Measurements from ENCODE around the gene DDX5.
A peak's percentile ranks its signal among the peaks of the same experiment; 100 is the strongest.
"Not testable (repeated sequence)": the region's sequence is repeated elsewhere in the genome, so short reads cannot be mapped to it uniquely, and the experiment has no call there.

The DDX5 gene

DNA sequence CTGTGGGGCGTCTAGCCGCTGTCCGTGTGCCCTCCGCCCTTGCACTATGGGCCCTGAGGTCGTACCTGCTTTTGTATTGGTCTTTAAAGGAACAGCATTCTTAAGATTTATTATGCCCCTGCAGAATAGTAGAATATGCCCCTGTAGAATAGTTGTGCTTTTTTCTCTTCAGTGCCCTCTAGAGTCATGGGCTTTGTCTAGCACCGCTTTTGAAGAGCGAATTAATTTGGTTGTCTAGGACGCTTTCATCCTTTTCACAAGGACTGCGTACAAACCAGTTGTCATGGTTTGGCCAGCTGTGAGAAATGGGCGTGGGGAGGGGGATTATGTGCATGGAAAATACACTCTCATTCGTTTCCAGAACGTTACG is 1.3 kb upstream of the DDX5 start:
- DNase-seq (ENCODE audit: low spot score): peak; percentile 64

DNA sequence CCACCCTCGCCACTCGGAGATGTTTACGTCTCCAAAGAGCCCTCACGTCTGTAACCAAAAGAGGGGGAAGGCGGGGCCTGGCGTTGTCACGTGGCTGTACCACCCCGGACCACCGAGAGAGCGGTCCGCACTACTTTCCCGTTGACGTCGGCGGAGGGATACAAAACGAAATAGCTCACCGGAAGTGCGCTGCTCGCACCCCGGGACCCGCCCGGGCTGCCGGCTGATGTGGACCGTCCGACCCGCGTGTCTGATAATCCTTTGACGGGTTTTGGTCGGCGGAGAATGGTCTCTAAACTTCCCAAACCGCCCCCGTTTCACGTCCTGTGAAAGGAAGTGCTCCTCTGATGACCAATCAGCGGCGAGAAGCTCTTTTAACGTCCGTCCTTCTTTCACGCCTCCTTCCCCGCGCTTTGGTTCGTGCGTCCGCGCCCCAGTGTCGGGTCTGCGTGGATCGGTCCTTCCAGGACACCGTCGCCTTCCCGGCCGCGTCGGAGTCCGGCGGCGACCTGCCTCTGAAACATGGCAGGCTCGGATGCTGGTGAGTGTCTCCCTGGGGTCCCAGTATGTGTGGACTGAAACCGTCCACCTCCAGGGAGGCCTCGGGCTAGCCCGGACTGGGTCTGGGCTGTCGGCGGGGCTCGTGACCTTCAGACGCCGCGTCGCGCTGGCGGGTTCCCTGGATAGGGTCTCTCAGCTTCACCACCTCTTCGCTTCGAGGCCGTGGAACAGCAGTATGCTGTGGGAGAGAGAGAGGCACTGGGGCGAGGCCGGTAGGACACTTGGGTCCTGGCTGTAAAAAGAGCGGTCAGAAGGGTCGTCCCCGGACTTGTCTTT is 705 bp upstream of the DDX5 start, which contains the start of gene CEP95:
CEP95 (plus strand) TSS at position 402 of the 837 bp plus-strand sequence; CDS start at position 523, 121 bp downstream.
- peak; percentile 85 for DNase-seq (ENCODE audit: low spot score)

DNA sequence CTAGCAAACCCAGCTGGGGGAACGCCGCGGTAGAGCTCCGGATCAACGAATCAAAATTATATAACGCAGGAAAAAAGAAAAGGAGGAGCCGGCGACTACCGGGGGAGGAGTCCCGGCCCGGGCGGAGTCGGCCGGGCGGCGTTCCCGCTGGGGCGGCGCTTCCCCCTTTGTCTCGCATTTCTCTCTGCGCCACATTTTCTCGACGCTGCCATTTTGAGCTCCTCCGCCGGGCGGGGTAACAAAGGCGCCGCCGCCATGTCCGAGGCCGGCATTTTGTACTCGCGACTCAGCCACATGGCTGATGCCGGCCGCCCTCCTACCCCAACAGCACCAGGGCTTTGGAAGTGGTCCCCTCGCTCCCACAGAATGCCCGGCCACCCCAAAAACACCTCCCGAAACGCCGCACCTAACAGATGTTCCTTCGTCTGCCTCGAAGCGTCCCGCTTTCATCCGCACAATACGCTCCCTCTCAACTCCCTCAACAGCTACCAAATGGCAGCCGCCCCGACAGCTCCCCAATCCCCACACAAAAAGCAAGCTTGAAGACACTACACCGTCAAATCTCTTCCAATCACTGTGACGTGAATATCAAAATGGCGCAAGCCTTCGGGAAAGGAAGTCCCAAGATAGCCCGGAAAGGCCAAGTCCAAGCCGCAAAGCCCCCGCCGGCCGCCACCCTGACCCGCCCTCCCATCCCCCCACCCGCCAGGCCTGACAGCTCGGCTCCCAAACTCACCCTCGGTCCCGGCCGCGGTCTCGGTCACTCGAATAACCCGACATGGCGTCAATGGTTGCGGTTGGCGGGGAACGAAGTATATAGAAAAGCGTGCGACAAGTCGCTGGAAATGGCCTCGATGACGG is 519 bp downstream of the DDX5 start:
- DNase-seq (ENCODE audit: low spot score): peak; percentile 90

DNA sequence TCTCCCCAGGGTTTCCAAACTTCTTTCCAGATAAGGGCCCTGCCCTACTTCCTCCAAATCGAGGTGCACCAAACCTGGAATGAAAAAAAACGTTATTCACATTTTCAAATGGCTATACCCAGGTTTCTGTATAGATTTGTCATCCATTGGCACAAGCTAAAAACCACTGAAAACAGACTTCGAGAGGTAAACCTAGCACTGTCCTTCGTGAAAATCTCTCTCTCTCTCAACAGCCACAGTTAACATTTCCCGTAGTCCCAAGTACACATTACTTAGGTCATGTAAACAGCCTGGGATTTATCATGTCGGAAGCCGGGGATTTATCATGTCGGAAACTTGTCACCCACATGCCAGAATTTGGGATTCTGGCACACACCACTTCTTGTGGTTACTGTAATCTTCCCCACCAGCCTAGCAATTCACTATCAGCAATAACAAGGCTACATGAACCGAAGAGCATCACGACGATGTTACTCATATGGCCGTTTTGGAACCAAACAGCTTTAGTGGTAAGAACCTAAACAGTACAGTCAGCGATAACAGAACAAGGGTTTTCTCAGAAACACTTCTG is 1.2 kb downstream of the DDX5 start:
- peak; percentile 7 for DNase-seq (ENCODE audit: low spot score)

DNA sequence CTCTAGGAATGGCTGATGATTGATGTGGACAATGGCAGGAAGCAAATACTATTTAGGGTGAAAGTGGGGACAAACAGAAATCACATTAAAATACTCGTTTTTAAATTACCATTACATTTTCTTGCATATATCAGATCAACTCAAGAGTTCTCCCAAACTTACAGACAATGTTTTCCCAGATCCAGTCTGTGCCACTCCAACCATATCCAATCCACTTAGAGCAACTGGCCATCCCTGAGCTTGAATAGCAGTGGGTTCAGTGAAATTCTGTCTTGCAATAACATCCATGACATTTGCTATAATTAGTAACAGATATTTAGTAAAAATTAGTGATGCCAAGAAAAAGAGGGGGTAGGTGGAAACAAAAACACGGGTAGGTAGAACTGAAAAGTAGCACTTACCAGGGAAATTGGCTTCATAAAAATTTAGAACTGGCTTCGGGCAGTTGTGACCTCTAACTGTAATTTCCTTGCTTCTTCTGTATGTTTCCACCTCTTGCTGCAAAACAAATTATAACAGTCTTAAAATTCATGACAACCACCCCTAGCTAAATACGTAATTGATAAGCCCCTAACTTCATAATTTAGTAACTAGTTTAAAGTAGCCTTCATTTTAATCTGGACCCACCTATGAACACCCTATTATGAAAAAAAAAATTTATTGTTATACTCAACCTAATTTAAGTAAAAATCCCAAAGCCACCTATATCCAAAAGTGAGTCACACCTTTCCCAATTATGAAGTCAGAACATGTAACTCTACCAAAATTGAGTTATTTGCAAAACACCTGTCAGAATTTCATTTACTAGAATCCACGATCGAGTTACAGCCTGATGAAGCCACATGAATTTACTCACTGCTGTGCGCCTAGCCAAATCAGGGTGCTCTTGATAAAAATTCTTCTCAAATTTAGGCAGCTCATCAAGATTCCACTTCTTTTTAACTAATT is 2.0 kb downstream of the DDX5 start:
- no peak for DNase-seq (ENCODE audit: low spot score)

DNA sequence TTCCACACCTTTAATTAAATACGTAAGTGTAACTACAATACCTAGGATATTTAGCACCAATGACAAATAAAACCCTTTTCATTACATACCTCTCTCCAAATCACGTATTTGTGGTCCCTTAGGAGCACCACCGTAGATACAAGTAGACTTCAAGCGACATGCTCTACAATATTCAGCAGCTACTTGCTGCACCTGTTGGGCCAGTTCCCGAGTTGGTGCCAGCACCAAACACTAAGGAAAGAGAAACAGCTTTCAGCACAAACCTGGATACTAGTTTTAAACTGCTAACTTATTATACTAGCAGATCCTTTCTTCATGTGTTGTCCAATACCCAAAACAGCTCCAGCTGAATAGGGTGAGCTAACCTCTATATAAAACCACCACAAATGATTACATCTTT is 2.7 kb downstream of the DDX5 start:
- no peak for DNase-seq (ENCODE audit: low spot score)

DNA sequence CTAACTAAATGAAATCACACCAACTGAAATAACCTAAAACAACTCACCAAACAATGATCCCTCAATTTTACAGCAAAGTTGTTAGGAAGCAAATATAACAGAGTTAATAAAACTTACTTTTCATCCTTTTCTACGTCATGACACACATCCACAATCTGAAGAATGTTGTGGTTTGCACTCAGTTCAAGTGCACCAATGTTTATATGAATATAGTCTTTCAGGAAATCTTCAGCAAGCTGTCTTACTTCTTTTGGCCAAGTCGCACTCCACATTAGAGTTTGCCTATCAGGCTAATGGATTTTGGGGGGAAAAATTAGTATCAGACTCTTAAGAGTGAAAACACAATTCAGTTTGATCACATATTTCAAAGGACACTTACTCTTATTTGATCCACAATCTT is 3.3 kb downstream of the DDX5 start:
- DNase-seq (ENCODE audit: low spot score): no peak

DNA sequence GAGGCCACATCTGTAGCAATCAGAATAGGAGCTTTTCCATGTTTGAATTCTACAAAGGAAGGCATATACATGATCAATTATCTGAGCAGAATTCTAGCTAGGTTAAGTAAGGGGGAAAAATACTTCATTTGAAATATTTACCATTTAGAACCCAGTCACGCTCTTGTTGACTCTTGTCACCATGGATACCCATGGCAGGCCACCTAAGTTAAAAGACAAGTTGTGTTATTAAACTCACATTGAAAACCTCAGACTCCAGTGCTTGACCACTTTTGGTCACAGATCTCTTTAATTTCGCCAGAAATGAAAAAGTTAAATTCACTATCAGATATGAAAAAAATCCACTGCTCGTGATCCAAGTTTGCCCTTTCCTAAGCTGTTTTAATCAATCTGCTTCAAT is 4.1 kb downstream of the DDX5 start:
- DNase-seq (ENCODE audit: low spot score): no peak

DNA sequence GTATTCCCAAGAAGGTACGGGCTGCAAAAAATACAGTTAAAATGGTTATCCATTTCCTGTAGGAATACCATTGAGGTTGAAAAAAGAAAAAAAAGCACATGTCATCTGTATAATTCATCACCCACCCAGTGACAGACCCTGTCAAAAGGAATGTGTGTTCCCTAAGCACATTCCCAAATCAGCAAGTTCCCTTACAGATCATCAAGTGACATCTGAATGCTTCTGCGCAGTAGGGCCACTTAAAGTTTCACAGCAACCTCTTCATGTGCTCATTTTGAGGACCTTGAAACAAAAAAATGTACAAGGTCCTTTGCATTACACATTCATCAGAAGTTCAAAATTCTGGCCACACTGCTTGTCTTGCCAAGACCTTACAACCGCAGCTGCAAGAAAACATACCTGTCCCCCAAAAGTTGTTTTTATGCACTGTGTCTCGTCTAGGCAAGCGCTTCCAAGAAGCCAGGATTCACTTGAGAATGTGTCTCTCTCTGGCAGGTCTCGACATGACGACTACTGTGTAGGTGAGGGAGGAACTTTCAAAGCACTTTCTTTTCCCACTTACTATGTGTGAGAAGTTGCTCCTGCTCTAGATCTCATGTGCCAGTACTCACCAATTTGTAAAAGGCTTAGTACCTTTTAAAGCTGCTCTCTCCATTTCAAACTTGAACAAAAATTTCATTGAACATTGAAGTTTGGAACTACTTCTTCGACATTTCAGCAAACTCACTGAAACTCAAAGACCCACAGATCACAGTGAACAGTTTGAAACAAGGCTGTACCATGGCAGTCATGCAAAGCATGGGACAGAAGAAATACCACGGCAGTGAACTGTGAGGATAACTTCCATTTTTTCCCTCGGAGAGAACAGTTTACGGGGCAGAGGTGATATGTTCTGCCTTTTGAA is 5.0 kb downstream of the DDX5 start:
- no peak for DNase-seq (ENCODE audit: low spot score)

DNA sequence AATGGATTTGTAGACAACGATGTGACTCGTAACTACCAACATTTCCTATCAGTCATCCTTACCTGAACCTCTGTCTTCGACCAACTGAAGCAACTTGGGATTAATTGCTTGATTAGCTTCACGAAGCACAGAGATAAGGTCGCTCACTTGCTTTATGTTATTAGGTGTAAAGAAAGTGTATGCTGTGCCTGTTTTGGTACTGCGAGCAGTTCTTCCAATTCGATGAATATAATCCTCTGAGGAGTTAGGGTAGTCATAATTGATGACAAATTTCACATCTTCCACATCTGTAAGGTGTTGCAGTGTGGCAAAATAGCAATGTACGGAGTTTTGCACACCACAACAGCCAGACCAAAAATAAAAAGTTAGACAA is 5.6 kb downstream of the DDX5 start:
- no peak for DNase-seq (ENCODE audit: low spot score)

DNA sequence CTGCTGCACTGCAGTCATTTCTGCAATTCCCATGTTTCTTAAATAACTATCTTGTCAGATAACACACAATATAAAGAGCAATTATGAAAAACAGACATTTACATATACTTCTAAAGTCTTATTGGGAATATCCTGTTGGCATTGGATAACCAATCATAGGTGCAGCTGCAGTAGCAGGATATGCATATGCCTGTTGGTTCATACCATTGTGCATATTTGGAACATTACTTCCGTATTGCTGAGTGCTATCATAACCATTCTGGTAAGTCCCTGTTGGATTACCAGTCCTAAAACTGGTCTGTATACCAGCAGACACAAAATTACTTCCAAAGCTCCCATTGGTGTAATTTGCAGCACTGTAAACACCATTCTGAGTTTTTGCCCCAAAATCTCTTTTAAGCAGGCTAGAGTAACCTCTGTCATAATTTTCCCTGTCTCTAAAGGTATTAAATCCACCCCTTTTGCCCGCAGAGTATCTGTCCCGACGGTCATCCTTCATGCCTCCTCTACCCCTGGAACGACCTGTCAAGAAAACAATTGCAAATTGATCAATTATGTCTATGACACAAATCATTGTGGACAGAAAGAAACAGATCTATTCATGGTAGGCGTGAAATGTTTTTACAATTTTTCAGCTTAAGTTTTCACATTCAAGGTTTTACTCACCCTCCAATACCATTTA is 6.1 kb downstream of the DDX5 start:
- DNase-seq (ENCODE audit: low spot score): no peak

DNA sequence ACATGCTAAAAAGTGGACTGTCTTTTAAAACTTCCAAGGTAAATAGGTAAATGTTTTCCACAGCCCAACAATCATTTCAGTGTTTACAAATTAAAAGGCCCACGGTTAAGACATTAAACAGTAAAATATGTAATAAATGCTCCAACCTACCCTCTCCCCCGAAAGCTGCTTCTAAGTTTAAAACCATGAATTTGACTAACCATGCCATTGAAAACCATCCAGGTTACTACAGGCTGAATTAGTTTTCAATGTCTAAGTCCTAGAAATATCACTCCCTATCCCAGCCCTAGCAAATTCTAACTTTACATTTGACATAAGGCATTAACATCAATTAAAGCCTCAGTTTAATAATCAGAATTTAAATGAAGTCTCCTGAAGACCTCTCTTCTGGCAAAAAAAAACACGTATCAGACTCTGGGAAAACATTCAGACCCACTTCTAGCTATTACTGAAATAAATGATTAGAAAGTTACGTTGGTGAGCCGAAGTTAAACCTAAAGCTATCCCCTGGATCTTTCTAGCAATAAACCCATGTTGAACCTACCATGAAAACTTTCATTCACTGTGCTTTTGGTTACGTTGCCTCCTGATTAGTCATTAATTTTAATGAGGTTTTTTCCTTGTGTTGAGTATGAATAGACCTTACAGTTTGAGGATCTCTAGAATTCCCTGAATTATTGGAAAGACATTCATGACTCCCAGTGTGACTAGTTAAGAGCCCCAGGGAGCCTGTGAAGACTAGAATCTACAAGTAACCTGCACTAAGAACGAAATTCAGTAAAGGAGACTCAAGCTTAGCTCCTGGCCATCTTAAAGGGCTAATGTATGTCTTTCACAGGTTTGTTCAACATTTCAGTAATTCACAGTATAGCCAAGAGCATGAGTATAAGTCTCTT is 7.5 kb downstream of the DDX5 start:
- DNase-seq (ENCODE audit: low spot score): no peak

DNA sequence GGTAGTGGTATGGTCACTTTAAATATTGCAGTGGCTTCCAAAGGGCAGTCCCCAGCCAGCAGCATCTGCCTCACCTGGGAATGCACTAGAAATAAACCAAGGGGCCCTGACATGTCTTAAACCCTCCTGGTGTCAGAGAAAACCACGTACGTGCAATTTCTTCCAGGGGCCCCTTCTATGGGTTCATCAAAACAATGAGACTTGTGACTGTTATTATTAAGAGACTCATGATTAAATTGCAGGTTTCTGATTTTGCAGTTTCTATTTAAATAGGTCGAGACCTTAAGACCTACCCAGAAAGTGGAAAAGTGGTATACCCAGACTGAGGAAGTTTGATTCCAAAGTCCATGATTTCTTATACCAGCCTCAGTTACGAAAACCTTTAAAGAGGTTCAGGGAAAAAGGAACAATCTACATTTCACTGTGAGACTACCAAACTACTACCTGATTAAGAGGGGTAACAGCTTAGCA is 8.5 kb downstream of the DDX5 start:
- no peak for DNase-seq (ENCODE audit: low spot score)

DNA sequence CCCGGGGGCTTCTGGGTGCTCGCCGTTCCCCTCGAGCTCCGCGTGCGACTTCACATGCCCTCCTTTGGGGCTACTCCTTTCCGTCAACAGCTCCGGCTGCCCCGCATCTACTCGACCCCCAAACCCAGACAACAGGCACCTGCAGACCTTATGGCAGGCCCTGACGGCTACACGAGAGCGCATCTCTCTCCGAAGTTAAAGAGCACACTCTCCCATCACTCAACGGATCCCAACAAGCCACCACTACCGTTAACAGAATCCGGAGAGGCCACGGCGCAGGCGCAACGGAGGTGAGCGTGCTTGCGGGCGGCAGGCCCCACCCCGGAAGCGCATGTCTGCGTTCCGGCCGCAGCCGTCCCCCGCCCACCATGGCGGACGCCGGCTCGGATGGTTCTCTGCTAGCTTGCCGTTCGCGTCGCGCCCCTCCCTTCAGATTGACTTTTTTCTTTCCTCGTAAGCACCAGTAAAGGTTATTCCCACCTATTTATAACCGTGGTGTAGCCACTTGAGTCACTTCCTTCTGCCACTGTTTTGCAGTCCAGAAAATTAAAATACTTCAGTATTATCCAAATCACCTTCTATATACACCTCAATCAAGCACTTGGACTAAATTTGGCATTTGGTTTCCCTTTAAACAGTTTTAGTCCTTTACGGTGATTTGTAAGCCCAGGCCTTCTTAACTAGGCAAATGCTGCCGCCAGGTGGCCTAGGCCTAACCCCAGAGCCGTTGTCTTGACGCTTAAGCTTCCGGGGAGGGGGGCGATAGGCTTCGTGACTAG is 9.1 kb downstream of the DDX5 start, which contains the start of gene POLG2:
POLG2 (minus strand) TSS at position 269 of the 779 bp plus-strand sequence; CDS start at position 183, 86 bp downstream.
- DNase-seq (ENCODE audit: low spot score): peak; percentile 94

DNA sequence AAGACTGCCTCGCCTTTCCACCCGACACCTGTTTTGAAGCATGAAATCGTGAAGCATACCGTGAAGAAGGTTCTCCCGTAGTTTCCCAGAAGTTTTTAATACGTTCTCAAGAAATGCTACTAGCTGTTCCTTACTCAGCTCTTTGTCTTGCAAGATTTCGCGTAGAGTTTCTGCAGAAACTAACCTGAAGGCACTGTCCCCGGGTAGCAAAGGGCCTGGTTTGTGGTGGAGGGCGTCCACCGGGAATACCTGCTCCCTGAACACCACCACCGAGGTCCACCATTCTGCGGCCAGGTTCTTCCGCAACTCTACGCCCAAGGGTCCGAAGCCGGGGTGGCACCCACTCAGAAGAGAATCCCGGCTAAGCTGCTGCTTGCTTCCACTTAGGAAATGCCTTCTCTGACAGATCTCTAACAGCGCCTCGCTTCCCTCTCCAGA is 9.7 kb downstream of the DDX5 start:
- DNase-seq (ENCODE audit: low spot score): no peak

DNA sequence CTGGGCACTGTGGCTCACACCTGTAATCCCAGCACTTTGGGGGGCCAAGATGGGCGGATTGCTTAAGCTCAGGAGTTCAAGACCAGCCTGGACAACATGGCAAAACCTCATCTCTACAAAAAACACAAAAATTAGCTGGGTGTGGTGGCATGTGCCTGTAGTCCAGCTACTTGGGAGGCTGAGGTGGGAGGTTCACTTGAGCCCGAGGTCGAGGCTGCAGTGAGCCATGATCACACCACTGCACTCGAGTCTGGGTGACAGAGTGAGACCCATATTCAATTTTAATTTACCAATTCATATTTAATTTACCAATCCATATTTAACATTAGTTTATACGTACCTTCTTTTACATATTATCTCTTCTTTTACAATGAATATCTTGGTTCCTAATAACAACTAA is 10.8 kb downstream of the DDX5 start:
- DNase-seq (ENCODE audit: low spot score): not testable (repeated sequence)

DNA sequence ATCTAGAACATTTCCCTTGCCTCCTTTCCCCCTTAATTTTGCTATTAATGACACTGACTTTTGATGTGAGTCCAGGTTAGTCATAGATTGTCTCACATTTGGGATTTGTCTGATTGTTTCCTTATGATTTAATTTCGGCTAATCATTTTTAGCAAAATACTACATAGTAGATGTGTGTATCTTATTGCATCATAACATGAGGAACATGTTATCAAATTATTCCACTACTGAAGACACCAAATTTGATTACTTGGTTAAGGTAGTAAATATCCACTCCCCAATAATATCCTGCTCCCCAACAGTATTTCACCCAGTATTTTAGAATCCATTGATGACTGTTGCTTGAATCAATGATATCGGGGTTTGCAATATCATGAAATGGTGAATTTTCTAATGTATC is 12.0 kb downstream of the DDX5 start:
- no peak for DNase-seq (ENCODE audit: low spot score)
